CD4-positive, alpha-beta T cell treated with Interferon gamma for 1 hour (primary cell): ENCODE measurements around the gene FSIP1.

Experiments used
- DNase-seq: peaks from one replicate; pipeline ENCODE4 v3.0.0-alpha.2; 2020

Gene FSIP1

DNA sequence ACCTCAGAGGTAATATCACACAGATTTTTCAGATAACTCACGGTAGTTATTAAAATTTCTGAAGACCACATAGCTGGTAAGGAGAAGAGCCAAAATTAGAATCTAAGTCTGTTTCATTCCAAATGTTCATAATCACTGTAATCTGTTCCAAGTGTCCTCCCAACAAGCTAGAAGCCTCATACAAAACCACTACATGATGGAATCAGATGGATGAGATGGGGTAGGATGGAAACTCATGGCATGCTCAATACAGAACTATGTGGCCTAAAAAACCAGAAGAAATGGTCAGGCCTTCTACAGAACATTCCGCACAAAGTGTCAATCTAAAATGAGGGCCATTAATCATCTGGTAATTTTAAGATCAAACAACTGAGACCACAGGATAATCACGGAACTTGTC is 110.0 kb downstream of the FSIP1 start:
- no peak for DNase-seq

DNA sequence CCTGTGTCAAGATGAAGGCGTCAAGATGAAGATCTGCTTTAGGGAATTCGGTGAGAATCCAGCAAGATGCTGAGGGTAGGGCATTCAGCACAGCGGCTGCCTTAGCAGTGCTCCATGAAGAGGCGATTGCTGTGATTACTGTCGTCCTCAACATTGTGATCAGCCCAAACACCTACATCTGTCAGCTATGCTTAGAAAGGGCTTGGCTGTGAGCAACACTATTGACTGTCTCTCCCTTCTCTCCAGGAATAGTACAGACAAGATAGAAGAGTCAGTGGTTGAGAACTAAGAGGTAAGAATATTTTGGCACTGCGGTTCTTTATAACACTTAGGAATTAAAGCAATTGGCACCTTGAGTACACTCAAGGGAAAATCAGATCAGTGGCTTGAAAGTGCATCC is 110.5 kb downstream of the FSIP1 start:
- no peak for DNase-seq

DNA sequence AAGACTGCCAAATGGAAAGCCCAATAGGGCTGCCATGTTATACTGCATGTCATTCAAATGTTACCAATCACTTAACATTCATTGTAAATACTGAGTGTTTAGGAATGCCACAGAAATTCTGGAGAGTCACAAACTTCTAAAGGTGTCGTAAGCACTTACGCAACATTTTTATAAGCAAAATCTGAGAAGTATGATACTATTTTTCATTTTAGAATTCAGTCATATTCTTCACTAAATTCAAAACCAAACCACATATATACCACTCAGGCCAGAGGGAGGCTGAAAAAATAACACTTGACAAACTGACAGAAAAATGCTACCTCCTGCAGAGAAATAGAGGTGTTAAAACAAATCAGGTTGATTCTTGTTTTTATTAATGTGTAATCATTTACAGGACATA is 112.0 kb downstream of the FSIP1 start:
- DNase-seq, result no peak

DNA sequence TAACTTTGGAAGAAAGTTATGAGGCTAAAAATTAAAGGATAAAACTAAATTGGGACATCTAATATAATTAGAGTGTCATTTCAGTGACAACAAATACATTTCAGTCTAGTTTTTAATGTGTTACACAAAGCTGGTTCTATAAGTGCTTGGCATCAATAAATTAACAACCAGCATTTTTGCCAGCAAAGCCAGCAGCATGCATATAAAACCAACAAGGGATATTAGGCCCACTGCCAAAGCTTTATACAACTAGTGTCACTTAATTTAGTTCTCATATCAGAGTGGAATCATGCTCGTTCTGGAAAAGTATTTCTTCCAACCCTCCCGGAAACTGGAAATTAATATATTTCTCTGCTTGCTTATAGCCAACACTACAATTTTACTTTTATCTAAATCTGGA is 113.0 kb downstream of the FSIP1 start:
- DNase-seq, result no peak

DNA sequence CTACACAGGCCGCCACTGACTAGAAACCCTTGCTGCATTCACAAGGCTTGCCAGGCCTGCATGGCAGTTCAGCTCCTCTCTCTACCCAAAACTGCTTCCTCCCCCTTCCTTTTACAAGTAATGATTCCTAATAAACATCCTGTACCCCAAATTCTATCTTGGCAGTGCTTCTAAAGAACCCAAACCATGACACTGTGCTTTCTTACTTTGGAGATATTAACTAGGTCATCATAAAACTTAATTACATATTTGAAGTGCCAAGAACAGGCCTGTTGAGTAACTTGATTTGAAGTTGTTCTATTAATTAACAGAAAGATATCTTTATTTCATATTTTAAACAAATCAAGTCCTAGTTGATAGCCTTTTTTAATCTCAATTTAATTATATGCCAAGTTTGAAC is 113.4 kb downstream of the FSIP1 start:
- DNase-seq, result no peak

DNA sequence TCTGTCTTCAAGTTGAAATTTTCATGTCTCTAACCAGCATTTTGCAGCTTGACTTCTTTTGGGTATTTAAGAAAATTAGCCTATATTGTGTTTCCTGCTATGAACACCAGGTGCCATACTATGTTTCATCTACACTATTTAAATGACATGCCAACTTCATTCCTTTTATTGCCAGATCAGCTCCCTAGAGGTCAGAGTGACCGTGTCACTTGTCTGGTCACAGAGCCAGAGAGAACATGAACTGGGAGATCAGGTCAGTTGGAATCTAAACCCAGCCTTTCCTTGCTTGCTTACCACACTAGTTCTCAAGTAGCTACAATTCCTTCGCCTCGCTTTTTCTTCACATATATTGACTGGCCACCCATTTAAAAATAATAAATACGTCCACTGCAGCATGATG is 114.2 kb downstream of the FSIP1 start:
- no peak for DNase-seq

DNA sequence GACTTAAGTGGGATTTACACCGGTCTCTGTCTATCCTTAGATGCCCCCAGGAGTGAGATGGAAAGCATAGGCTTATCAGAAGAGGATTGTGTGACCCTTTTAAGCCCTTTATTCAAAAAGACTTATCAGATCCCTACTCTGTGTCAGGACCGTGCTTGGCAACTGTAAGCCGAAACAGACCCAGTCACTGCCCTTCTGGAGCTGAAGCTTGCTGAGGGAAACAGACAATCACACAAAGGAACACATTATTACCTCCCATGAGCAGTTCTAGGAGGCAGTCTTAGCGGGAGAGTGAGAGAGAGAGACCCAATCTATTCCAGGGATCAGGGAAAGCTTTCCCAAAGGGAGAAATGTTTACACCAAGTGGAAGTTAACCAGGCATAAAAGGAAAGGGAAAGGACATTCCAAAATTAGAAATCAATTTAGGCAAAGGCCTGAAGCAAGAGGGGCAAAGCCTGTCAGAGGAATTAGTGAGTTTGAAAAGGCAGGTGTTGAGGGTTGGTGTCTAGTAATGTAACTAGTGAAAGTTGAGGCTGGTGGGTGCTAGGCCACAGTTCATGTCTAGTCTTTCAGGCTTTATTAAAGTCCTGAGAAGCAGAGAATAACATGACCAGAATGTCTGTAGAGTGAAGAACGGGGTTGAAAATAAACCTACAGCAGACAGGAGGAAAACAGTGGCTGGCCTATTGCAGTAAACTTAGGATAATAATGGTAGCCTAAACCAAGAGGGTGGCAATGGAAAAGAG is 115.1 kb downstream of the FSIP1 start:
- no peak for DNase-seq

DNA sequence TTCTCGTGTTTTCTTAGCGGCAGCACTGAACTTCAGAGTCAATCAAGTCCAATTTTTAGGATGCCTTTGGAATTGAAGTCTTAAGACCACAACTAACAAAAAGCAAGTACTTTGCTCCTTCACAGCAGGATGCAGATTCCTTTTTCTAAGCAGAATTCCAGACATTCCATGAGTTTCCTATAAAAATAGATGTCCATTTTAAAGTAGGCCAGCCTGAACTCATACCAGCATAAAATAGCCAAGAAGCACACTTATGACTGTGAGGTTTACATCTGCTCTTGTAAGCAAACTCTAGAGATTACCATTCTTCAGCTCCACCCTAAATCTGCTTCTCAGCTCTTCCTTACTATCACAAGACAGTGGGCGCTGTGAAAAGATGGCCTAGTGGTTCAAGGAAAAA is 116.0 kb downstream of the FSIP1 start:
- DNase-seq, result no peak

DNA sequence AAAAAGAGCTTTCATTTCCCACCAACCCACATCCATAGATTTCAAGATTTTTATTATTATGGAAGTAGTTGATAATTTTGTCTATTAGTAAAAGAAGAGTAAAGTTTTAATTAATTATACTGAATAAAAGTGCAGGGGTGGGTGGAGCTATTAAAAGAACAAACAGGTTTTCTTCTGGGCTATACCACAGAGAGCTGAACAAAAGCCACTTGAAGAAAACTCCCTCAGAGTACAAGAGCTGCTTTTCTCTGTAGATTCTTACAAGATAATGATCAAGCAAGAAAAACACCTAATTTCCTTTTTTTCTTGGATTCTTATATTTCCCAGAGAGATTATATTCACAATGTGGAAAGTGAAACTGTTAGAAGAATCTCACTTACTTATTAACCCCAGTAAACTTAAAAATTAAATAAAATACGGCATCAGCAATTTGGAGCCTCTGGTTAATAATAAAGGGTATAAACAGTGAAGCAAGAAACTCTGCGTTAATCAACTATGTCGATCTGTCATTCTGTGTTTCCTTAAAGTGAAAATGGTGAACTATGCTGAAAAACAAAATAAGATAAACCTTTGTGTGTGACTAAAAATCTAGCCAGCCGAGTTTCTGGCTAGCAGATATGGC is 116.9 kb downstream of the FSIP1 start:
- no peak for DNase-seq

DNA sequence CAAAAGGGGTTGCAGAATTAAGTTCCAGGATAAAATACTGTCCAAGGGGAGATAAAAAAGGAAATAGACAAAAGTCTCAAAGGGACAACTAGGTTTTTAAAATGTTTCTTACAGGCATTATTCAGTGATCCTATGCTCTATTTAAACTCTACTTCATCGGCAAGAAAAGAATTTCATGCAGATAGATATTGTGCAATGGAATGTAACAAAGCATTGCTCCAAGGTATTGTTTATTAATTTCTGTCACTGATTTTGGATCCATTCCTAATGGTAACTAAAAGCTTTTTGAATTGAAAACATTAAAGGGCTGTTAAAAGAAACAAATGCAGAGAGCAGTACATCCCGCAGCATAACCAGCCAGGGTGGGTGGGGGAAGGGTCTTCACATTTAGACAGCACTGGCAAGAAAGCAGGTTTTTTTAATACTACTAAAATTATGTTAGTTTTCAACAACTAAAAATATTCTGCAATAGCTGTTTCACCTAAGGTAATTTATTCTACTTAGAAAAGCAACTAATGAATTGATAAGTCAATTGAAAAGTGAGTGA is 118.9 kb downstream of the FSIP1 start:
- no peak for DNase-seq

DNA sequence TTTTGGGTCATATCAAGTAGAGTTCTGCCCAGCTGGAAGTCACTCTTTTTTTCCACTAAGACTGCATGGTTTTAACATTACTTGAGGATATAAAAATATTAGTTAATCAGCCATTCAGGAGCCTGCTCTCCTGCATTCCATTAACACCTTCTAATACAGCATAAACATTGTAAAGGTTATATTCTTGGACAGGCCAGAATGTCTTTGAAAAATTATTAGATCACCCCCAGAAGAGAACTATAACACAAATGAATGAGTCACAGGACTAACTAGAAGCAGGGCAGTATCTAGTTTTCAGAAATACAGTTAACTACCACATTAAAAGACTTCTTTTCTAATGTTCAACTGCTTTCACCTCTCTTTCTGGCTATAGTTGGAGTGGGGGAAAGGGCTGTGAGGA is 120.9 kb downstream of the FSIP1 start:
- no peak for DNase-seq

DNA sequence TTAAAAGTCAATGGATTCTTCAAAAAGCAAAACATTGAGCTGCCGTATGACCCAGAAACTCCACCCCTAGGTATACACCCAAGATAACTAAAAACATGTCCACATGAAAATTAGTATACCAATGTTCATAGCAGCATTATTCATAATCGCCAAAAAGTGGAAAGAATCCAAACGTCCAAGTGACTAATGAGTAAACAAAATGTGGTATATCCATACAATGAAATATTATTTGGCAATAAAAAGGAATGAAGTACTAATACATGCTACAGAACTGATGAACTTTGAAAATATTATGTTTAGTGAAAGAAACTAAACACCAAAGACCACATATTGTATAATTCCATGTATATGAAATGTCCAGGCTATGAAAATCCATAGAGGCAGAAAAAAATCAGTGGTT is 123.9 kb downstream of the FSIP1 start:
- no peak for DNase-seq

DNA sequence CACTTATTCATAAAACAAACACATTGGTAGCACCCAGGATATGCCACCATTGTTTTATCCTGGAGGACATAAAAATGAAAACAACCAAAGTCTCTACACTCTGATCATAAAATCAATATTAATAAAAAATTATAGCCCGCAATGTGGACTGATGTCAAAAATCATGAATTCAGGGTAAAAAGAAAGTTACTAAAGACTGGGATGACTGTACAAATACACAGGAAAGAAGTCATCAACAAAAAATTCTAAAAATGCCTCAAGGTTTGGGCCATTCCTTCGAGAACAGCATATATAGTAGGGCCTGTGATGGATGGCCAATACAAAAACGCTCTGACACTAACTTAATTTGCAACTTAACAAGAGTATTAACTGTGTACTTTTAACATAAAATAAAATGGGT is 125.0 kb downstream of the FSIP1 start:
- DNase-seq, result no peak

DNA sequence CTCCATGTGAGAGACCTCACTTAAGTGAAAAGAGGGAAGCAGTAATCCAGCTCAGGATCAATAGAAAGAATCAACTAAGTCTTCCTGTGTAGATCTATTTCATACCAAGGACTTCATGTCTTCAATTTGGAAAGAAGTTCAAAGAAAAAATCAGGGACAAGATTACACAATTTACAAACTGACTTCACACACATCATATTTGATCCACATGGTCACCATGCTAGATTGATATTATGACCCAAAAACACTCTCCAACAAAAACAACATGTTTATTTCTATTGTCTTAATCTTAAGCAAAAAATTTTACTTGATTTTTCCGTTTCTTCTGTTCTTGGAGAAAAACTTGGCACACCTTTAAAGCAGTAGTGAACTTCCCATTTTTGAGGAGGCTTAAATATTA is 125.5 kb downstream of the FSIP1 start:
- DNase-seq, result no peak

DNA sequence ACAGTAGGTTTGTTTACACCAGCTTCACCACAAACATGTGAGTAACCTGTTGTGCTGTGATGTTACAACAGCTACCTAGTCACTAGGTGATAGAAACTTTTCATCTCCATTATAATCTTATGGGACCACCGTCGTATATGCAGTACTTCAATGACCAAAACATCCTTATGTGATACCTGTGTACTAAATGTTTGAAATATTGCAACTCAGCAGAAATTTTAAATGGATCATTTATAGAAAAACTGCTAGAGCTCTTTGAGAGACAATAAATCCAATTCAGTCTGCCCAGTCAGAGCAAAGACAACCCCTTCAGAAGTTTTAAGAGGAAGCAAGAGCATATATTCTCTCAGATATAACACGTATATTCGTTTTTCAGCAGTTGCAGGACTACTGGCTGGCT is 128.3 kb downstream of the FSIP1 start:
- no peak for DNase-seq

DNA sequence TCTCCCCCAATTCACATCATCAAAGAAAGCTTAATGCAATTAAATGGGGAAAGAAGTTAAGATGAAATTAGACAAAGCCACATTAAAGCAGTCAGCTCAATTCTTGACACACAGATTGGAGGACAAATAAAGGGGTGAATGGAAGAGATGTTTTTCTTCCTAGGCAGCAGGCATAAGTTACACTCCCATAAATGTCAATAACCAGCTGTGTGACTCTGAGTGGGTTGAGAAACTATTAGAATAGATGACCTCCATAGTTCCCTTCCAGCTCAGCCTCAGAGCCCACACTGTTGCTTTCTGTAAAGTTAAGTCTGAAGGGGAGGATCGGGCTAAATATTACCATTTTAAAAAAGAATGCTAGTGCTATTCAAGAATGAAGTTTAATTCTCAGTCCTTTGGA is 130.8 kb downstream of the FSIP1 start:
- DNase-seq, result no peak

DNA sequence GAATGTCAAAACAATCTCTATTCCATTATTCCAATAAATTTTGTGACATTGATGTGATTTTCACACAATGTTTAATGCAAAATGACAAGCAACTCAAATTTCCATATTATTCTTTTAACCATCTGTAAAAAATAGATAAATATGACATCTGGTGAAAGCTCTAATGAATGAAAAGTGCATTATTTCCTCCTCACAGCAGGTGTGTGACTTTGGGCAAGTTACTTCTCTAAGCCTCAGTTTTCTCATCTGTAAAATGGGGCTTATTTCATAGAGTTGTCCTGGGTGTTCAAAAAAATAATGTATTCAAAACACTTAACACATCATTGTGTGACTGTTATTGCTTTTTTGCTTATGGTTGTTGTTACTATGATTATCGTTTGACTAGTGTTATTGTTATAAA is 131.3 kb downstream of the FSIP1 start:
- DNase-seq, result no peak

DNA sequence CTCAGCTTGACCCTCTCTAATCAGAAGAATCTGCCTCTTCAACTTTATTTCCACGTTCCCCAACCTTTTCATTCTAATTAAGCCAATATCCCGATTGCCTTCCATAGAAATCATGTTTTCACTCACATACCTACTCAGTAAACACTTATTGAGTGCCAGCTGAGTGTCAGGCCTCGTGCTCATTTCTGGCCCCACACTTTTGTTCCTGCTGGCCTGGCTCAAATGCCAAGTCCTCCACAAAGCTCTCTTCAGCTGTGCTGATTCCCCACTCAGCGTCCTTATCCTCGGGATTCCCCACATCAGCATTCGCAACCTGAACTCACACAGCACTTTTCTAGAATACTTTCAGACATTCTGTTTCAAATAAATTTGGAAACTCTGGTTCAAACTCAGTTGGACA is 132.9 kb downstream of the FSIP1 start:
- DNase-seq, result no peak

DNA sequence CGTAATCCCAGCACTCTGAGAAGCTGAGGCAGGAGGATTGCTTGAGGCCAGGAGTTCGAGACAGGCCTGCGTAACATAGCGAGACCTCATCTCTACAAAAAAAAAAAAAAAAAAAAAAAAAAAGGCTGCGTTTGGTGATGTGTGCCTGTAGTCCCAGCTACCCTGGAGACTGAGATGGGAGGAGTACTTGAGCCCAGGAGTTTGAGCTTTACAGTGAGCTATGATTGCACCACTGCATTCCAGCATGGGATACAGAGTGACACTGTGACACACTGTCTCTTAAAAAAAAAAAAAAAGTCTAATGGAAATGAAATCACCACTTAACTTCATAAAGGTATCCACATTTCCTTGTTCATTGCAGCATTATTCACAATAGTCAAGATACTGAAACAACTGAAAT is 136.2 kb downstream of the FSIP1 start:
- DNase-seq, result no peak

DNA sequence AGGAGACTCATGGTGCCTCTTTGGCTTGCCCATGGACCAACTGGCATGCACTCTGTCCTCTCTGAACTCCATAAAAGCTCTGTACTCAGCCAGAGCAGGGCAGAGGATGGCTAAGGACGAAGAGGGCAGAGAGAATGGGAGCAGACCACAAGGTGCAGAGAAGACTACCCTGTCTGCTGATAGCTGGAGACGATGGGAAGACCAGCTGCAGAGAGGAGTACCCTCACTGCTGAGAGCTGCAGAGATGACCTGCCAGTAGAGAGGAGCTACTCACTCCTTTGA is 136.7 kb downstream of the FSIP1 start:
- DNase-seq, result no peak

DNA sequence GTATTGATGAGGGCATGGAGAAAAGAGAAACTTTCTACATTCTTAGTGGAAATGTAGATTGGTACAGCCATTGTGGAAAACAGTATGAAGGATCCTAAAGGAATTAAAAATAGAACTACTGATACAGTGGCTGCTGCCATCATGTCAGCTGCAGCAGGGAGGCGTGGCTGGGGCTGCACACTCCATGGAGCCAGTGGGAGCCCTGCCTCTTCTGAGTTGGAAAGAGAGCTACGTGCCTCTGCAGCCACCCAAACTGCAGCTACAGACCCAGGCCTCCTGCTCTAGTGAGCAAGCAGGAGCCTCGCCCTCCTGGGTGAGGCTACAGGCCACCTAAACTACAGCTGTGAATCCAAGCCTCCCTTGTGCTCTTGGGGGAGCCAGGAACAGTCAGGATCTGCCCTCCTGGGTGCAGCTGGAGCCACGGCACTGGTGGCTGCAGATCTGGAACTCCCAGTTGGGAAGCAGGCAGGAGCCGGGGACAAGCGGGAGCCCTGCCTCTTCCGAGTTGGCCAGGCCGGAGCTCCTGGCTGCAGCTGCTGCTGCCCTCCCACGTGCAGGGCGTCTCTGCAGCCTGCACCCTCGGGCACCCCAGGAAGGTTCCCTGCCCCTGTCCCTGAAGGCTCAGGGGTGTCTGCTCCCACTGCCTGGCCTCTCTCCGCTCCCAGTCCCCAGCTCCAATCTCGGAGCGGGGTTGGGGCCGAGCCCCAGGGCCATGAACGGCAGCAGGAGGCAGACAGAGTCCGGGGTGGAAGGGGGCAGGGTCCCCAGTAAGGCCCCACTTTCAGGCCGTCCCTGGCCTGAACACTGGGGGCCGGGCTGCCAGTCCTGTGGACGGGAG is 137.3 kb downstream of the FSIP1 start:
- DNase-seq, result no peak

DNA sequence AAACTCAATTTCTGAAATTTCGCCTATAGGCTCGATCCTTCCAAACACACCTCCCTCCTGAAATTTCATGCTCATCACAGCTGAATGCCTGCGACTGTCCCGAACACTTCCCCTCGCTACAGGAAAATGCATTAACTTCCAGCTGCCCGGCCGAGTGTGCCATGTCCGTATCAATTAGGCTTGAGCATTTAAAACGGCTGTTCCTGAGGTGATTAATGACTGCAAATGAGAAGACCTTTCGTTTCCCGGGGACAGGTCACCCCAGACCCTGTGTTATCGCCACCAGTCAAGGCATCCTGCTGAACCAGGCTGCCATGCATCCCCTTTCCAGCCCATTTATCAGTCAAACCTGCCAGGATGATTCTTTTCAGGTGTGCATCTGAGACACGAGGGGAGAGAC is 138.5 kb downstream of the FSIP1 start:
- no peak for DNase-seq

DNA sequence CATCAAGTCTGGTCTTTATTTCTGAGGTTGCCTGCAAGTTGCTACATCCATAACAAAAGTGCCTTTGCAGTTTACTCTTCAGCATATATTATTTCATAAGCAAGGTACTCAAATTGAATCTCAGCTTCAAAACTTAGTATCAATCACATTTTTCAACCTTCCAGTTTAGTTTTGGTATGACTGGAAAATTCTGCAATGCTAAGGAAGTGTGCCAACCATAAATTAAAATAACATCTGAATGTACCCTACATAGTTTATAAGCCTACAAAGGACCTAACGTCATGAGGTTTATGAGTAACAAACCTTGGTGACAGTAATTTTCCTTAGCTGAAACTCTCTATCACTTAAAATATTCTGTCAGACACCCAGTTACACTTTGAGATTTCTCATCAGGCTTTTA is 138.9 kb downstream of the FSIP1 start:
- no peak for DNase-seq

DNA sequence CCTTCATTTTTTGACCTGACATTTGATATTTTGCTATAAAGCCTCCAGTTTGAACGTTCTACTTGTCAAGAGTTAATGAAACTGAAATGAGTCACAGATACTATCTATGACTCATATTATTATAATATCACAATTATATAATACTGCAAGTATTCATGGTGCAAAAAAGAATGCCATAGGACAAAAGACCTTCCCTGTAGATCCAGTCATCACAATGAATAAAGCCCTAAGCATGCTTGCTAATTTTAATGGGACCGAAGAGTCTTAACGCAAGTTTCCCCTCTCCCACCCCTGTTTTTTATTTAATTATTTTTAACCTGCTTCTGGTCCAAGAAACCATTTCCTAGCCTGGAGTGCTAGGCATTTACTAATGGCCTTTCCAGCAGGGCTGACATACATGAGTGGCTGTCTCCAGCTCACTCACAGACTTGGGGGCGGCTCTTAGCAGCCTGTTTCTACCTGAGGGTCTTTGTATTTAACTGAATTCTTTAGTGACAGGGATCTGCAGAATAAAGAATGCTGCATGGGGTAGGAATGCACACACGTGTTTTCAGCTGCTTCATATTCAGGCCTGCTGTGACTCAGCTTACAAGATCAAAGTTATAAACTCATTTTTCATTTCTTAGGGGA is 140.5 kb downstream of the FSIP1 start:
- no peak for DNase-seq
